ENCODE data around the gene SLC38A1.

- no peak for TF ChIP-seq POLR2AphosphoS5 (IDR thresholded peaks at IDR 0.05)
- TF ChIP-seq, protein P1, sequence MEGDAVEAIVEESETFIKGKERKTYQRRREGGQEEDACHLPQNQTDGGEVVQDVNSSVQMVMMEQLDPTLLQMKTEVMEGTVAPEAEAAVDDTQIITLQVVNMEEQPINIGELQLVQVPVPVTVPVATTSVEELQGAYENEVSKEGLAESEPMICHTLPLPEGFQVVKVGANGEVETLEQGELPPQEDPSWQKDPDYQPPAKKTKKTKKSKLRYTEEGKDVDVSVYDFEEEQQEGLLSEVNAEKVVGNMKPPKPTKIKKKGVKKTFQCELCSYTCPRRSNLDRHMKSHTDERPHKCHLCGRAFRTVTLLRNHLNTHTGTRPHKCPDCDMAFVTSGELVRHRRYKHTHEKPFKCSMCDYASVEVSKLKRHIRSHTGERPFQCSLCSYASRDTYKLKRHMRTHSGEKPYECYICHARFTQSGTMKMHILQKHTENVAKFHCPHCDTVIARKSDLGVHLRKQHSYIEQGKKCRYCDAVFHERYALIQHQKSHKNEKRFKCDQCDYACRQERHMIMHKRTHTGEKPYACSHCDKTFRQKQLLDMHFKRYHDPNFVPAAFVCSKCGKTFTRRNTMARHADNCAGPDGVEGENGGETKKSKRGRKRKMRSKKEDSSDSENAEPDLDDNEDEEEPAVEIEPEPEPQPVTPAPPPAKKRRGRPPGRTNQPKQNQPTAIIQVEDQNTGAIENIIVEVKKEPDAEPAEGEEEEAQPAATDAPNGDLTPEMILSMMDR (IDR thresholded peaks at IDR 0.05) = no peak
- TF ChIP-seq POLR2A (IDR thresholded peaks at IDR 0.05; ENCODE audit: low read depth) = no peak
These were observed 29.4 kb upstream of the SLC38A1 start for GRCh38 chr12:46298261-46298660.

Measured in esophagus muscularis mucosa (tissue), 3 donors.